ENCODE results near the gene GEMIN2. TPM values are rescaled to one million over a fixed set of nuclear protein-coding genes. Genes with fewer than 3 reads are reported as not detected.
A peak's percentile ranks its signal among the peaks of the same experiment; 100 is the strongest.

GEMIN2 gene
- polyA plus RNA-seq, 2 of the 4 experiments (the other 2 are of a cell fraction), result 30.6 to 67.8 TPM

- ChIA-PET CTCF (no interaction called here), POLR2A (no interaction called here)
- Histone ChIP-seq H3K4me2 (no peak overlapping the region), H3K4me1 (no peaks in the 10 kb centered on the region), H3K4me3 (no peak overlapping the region), H3K9me3 (no peaks in the 10 kb centered on the region), H3K27ac (no peak overlapping the region)
- 89% methylated on average over 1 of the region's 1 CpG for WGBS (ENCODE audit: missing lambda C conversion rate)
- DNase-seq (ENCODE audit: low read depth in 1 of 2, low spot score in 1 of 2) (no peak), ATAC-seq (no peak), FAIRE-seq (peak; percentile 59)
- no peak for TF ChIP-seq TFCP2L1 (CRISPR knock-in tag; IDR thresholded peaks at IDR 0.05)
- TF ChIP-seq KDM1A (IDR thresholded peaks at IDR 0.05; ENCODE audit: low read depth), result no peak
- no peak for TF ChIP-seq HES2 (IDR thresholded peaks at IDR 0.05)
- TF ChIP-seq, protein P1, sequence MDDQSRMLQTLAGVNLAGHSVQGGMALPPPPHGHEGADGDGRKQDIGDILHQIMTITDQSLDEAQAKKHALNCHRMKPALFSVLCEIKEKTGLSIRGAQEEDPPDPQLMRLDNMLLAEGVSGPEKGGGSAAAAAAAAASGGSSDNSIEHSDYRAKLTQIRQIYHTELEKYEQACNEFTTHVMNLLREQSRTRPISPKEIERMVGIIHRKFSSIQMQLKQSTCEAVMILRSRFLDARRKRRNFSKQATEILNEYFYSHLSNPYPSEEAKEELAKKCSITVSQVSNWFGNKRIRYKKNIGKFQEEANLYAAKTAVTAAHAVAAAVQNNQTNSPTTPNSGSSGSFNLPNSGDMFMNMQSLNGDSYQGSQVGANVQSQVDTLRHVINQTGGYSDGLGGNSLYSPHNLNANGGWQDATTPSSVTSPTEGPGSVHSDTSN (IDR thresholded peaks at IDR 0.05), result no peak
- no peak for TF ChIP-seq JUN (IDR thresholded peaks at IDR 0.05)
- TF ChIP-seq FOSB (CRISPR knock-in tag; IDR thresholded peaks at IDR 0.05), result no peak
- TF ChIP-seq MAFK (IDR thresholded peaks at IDR 0.05; ENCODE audit: partially characterized antibody), result no peak
- TF ChIP-seq CHD2 (IDR thresholded peaks at IDR 0.05; ENCODE audit: low read length, partially characterized antibody), result no peak
- TF ChIP-seq REST (IDR thresholded peaks at IDR 0.05), result no peak
- no peak for TF ChIP-seq POLR2AphosphoS2 (conservative IDR thresholded peaks at IDR 0.05; ENCODE audit: low read length)
- TF ChIP-seq HMGXB4 (CRISPR knock-in tag; IDR thresholded peaks at IDR 0.05; ENCODE audit: borderline replicate concordance), result no peak
- TF ChIP-seq, protein P2, sequence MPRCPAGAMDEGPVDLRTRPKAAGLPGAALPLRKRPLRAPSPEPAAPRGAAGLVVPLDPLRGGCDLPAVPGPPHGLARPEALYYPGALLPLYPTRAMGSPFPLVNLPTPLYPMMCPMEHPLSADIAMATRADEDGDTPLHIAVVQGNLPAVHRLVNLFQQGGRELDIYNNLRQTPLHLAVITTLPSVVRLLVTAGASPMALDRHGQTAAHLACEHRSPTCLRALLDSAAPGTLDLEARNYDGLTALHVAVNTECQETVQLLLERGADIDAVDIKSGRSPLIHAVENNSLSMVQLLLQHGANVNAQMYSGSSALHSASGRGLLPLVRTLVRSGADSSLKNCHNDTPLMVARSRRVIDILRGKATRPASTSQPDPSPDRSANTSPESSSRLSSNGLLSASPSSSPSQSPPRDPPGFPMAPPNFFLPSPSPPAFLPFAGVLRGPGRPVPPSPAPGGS (IDR thresholded peaks at IDR 0.05), result no peak
Measured at GRCh38 chr14:39091716-39092115, 22.4 kb upstream of the GEMIN2 start.

GRCh38 chr14:39094515-39094914 lies 19.6 kb upstream of the GEMIN2 start:
- no peak overlapping the region for H3K27ac ChIP-seq
- 90% methylated on average over 3 of the region's 3 CpGs for WGBS (ENCODE audit: missing lambda C conversion rate)
- H3K9me3 ChIP-seq, result no peaks in the 10 kb centered on the region
- ChIA-PET CTCF (interaction anchor here (0.7 kb wide), 1 partner anchor 96 kb away, joined by 3 read pairs; no protein-coding TSS in a partner anchor), POLR2A (no interaction called here)
- no peak overlapping the region for H3K4me3 ChIP-seq
- FAIRE-seq, result peak; percentile 76
- no peak for DNase-seq (ENCODE audit: low read depth in 1 of 2, low spot score in 1 of 2)
- TF ChIP-seq NPAS2 (CRISPR knock-in tag; IDR thresholded peaks at IDR 0.05; ENCODE audit: borderline replicate concordance) (no peak), CHD2 (IDR thresholded peaks at IDR 0.05; ENCODE audit: low read length, partially characterized antibody) (no peak)
- ATAC-seq, result no peak
- no peak overlapping the region for H3K4me2 ChIP-seq
- peaks cover 8% of the 10 kb centered on the region for H3K4me1 ChIP-seq

- no peak overlapping the region for H3K27ac ChIP-seq
- TF ChIP-seq FOSB (CRISPR knock-in tag; IDR thresholded peaks at IDR 0.05), result no peak
- TF ChIP-seq FOXS1 (CRISPR knock-in tag; IDR thresholded peaks at IDR 0.05), result no peak
- TF ChIP-seq ZC3H11A (IDR thresholded peaks at IDR 0.05), result no peak
- no peak for TF ChIP-seq ESRRA (IDR thresholded peaks at IDR 0.05; ENCODE audit: borderline replicate concordance, low read length)
- TF ChIP-seq MAZ (IDR thresholded peaks at IDR 0.05; ENCODE audit: borderline replicate concordance, low read depth, low read length), result no peak
- no peak for TF ChIP-seq ELK1 (IDR thresholded peaks at IDR 0.05; ENCODE audit: low read depth, low read length)
- TF ChIP-seq CBX8 (IDR thresholded peaks at IDR 0.05), result no peak
- TF ChIP-seq, protein P3, sequence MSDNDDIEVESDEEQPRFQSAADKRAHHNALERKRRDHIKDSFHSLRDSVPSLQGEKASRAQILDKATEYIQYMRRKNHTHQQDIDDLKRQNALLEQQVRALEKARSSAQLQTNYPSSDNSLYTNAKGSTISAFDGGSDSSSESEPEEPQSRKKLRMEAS (IDR thresholded peaks at IDR 0.05), result no peak
- no peak for TF ChIP-seq FOSL2 (IDR thresholded peaks at IDR 0.05)
- no peak for TF ChIP-seq FOSL2 (CRISPR knock-in tag; IDR thresholded peaks at IDR 0.05)
- TF ChIP-seq SMC3 (IDR thresholded peaks at IDR 0.05), result no peak
- no peak for TF ChIP-seq ZSCAN20 (CRISPR knock-in tag; IDR thresholded peaks at IDR 0.05)
- TF ChIP-seq RAD21 (conservative IDR thresholded peaks at IDR 0.05 in 1 of 2, IDR thresholded peaks at IDR 0.05 in 1 of 2), result no peak
- no peak for TF ChIP-seq JUNB (IDR thresholded peaks at IDR 0.05)
- H3K4me1 ChIP-seq, result peaks cover 16% of the 10 kb centered on the region
- CTCF ChIA-PET, result interaction anchor here (0.8 kb wide), 1 partner anchor 12 kb away, joined by 3 read pairs; no protein-coding TSS in a partner anchor
- H3K4me2 ChIP-seq, result 0 out of 3 replicates have a peak overlapping the region, but pooled peaks have one; percentile 16
- POLR2A ChIA-PET, result no interaction called here
- no peaks in the 10 kb centered on the region for H3K9me3 ChIP-seq
- WGBS (ENCODE audit: missing lambda C conversion rate), result 60% methylated on average over 3 of the region's 3 CpGs
- ATAC-seq, result peak in 1 of 2 experiments; percentile 67; a peak in 3 of 6 replicates
- no peak overlapping the region for H3K4me3 ChIP-seq
- peak in 1 of 2 experiments; percentile 50 for DNase-seq (ENCODE audit: low read depth in 1 of 2, low spot score in 1 of 2)
- no peak for FAIRE-seq
Measured at GRCh38 chr14:39097159-39097558, 17.0 kb upstream of the GEMIN2 start.
